ENCODE data around the gene ANKRD29. TPM values are rescaled to one million over a fixed set of nuclear protein-coding genes. Genes with fewer than 3 reads are reported as not detected.
A peak's percentile ranks its signal among the peaks of the same experiment; 100 is the strongest.

Gene ANKRD29
- total and polyA plus RNA-seq, 2 experiments from 2014 or later, result 0.44 to 0.77 TPM

DNA sequence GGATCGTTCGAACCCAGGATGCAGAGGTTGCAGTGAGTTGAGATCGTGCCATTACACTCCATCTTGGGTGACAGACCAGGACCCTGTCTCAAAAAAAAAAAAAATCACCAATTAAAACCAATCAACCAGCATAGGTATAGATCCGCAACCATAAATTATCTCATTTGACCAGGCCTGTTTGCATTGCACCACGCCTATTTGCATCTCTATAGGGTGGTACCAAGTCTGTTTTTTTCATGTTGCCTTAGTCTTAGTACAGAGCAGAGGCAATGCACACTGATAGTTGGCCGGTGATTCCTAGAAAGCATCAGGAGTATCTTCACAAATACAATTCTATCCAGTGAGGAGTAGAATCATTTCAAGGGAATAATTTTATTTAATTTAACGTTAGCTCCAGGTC, 67.1 kb downstream of the ANKRD29 start:
- no peaks in the 10 kb centered on the region for H3K9me3 ChIP-seq (ENCODE audit: low read depth)
- H3K27me3 ChIP-seq, result no peaks in the 10 kb centered on the region
- no peak overlapping the region for H3K4me3 ChIP-seq
- TF ChIP-seq, protein P1, sequence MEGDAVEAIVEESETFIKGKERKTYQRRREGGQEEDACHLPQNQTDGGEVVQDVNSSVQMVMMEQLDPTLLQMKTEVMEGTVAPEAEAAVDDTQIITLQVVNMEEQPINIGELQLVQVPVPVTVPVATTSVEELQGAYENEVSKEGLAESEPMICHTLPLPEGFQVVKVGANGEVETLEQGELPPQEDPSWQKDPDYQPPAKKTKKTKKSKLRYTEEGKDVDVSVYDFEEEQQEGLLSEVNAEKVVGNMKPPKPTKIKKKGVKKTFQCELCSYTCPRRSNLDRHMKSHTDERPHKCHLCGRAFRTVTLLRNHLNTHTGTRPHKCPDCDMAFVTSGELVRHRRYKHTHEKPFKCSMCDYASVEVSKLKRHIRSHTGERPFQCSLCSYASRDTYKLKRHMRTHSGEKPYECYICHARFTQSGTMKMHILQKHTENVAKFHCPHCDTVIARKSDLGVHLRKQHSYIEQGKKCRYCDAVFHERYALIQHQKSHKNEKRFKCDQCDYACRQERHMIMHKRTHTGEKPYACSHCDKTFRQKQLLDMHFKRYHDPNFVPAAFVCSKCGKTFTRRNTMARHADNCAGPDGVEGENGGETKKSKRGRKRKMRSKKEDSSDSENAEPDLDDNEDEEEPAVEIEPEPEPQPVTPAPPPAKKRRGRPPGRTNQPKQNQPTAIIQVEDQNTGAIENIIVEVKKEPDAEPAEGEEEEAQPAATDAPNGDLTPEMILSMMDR (IDR thresholded peaks at IDR 0.05; ENCODE audit: low read depth, low read length), result no peak
- no peak for DNase-seq (ENCODE audit: low read depth in 1 of 2, low spot score in 1 of 2)
- no peaks in the 10 kb centered on the region for H3K36me3 ChIP-seq
- H3K27ac ChIP-seq, result no peak overlapping the region
- H3K4me1 ChIP-seq (ENCODE audit: low read depth), result no peaks in the 10 kb centered on the region

DNA sequence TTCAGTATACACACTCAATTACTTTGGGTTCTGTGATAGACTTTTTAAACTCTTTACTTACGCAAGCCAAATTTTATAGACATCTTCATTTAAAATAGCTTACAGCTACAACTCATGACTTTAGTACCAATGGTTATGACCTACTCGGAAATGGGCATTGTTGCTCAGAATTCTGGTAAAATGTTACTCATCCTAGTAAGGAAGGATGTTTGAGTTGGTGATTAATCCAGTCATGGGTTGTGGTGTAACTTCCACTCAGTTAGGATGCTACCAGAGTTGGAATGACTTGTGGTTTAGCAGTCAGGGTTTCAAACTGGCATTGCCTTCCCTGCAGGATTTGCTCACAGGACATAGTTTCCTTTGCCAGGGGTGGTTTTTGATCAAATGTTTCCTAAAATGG, 69.0 kb downstream of the ANKRD29 start:
- DNase-seq (ENCODE audit: low read depth in 1 of 2, low spot score in 1 of 2), result peak in 1 of 2 donors; percentile 78
- no peaks in the 10 kb centered on the region for H3K4me1 ChIP-seq (ENCODE audit: low read depth)

DNA sequence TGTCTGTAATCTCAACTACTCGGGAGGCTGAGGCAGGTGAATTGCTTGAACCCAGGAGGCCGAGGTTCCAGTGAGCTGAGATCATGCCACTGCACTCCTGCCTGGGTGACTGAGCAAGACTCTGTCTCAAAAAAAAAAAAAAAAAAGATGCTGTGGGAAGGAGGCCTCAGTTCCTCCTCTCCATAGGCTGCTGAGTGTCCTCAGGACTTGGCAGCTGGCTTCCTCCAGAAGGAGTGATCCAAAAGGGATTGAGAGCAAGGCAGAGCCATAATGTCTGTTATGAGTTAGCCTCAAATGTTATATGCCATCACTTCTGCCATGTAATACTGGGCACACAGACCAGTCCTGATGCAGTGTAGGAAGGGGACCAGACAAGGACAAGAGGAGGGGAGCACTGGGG, 69.8 kb downstream of the ANKRD29 start:
- no peak for DNase-seq (ENCODE audit: low read depth in 1 of 2, low spot score in 1 of 2)
- Histone ChIP-seq H3K27ac (no peak overlapping the region), H3K9me3 (ENCODE audit: low read depth) (no peaks in the 10 kb centered on the region), H3K36me3 (no peaks in the 10 kb centered on the region), H3K4me1 (ENCODE audit: low read depth) (no peaks in the 10 kb centered on the region), H3K4me3 (no peak overlapping the region), H3K27me3 (no peaks in the 10 kb centered on the region)
- TF ChIP-seq, protein P1 (IDR thresholded peaks at IDR 0.05; ENCODE audit: low read depth, low read length), result no peak

More for the DNA sequence above, 69.0 kb downstream of the ANKRD29 start:
- TF ChIP-seq, protein P1 (IDR thresholded peaks at IDR 0.05; ENCODE audit: low read depth, low read length), result no peak
- Histone ChIP-seq H3K27ac (no peak overlapping the region), H3K9me3 (ENCODE audit: low read depth) (no peaks in the 10 kb centered on the region), H3K36me3 (no peaks in the 10 kb centered on the region), H3K27me3 (no peaks in the 10 kb centered on the region), H3K4me3 (no peak overlapping the region)

DNA sequence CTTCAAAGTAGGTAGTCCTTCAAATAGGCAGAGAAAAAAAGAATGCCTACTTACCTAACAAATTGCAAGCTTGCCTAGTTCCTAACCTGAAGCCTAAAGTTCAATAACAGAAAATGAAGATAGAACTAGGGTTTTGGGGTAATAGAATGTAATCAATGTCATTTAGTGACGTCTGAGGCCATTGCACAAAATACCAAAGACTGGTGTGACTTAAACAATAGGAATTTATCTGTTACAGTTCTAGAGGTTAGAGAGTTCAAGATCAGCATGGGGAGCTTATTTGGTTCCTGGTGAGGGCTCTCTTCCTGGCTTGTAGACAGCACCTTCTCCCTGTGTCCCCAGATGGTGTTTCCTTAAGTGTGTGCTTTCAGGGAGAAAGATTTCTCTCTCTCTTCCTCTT, 71.7 kb downstream of the ANKRD29 start:
- Histone ChIP-seq H3K9me3 (ENCODE audit: low read depth) (no peaks in the 10 kb centered on the region), H3K36me3 (no peaks in the 10 kb centered on the region), H3K27me3 (no peaks in the 10 kb centered on the region), H3K4me1 (ENCODE audit: low read depth) (no peaks in the 10 kb centered on the region), H3K27ac (no peak overlapping the region), H3K4me3 (no peak overlapping the region)
- TF ChIP-seq, protein P1 (IDR thresholded peaks at IDR 0.05; ENCODE audit: low read depth, low read length), result no peak
- DNase-seq (ENCODE audit: low read depth in 1 of 2, low spot score in 1 of 2), result peak in 1 of 2 donors; percentile 29

DNA sequence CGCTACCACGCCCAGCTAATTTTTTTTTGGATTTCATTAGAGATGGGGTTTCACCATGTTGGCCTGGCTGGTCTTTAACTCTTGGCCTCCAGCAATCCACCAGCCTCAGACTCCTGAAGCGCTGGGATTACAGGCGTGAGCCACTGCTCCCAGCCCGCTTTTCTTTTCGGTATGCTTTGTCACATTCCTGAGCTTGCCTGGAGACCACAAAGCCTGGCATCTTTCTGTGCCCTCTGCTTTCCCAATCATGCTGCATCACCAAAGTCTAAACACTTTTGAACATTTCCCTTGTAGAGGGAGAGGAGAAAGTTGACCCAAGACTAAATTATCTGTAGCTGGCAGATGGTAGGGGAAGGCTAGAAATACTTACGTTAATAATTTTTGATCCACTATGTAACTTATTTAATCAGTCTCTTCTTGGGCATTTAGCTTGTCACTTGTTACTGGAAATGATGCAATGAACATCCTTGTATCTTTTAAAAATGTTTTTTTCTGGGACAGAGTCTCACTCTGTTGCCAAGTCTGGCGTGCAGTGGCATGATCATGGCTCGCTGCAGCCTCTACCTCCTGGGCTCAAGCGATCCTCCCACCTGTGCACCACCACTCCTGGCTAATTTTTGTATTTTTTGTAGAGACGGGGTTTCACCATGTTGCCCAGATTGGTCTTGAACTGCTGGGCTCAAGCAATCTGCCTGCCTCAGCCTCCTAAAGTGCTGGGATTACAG, 73.7 kb downstream of the ANKRD29 start:
- TF ChIP-seq, protein P1 (IDR thresholded peaks at IDR 0.05; ENCODE audit: low read depth, low read length), result no peak
- Histone ChIP-seq H3K9me3 (ENCODE audit: low read depth) (no peaks in the 10 kb centered on the region), H3K36me3 (no peaks in the 10 kb centered on the region), H3K27ac (no peak overlapping the region), H3K4me1 (ENCODE audit: low read depth) (peaks cover 11% of the 10 kb centered on the region), H3K27me3 (no peaks in the 10 kb centered on the region), H3K4me3 (no peak overlapping the region)
- peak in 1 of 2 donors; percentile 31 for DNase-seq (ENCODE audit: low read depth in 1 of 2, low spot score in 1 of 2)

Measured in cardiac muscle cell (in vitro differentiated cells and primary cell).